T-helper 2 cell (primary cell): ENCODE results near the gene PPM1J.
"Not testable (repeated sequence)": the region's sequence is repeated elsewhere in the genome, so short reads cannot be mapped to it uniquely, and the experiment has no call there.

Source experiments
- DNase-seq, 5 experiments: peaks; one replicate each; pipeline versions ENCODE4 v3.0.0 to v3.0.0-alpha.2; 2012 to 2022

The PPM1J gene

GRCh38 chr1:112721966-112722524 lies 6.9 kb upstream of the PPM1J start:
- no peak for DNase-seq

GRCh38 chr1:112721294-112721693 lies 6.2 kb upstream of the PPM1J start:
- DNase-seq, result not testable (repeated sequence)

GRCh38 chr1:112720800-112721199 lies 5.7 kb upstream of the PPM1J start:
- DNase-seq, result no peak

DNA sequence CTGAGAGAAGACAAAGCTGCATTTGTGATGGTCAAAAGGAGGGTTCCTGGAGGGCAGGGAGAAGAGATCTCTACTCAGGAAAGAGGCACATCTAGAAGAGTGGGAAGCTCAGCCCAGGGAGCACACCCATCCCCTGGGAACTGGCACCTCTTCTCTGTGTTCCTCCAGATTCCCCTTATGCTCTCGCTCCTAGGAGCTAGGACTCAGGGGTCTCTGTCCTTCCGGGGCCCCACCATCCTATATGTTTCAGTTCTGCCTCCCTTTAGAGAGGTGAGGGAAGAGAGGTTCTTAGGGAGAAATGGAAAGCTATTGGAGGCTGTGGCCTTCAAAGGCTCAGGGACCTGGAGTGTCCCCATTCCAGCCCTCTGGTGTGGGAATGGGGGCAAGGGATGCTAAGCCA lies 4.6 kb upstream of the PPM1J start:
- no peak for DNase-seq

GRCh38 chr1:112718691-112719418 lies 3.7 kb upstream of the PPM1J start:
- peak; percentile 50 to 68 (median 57) for DNase-seq

DNA sequence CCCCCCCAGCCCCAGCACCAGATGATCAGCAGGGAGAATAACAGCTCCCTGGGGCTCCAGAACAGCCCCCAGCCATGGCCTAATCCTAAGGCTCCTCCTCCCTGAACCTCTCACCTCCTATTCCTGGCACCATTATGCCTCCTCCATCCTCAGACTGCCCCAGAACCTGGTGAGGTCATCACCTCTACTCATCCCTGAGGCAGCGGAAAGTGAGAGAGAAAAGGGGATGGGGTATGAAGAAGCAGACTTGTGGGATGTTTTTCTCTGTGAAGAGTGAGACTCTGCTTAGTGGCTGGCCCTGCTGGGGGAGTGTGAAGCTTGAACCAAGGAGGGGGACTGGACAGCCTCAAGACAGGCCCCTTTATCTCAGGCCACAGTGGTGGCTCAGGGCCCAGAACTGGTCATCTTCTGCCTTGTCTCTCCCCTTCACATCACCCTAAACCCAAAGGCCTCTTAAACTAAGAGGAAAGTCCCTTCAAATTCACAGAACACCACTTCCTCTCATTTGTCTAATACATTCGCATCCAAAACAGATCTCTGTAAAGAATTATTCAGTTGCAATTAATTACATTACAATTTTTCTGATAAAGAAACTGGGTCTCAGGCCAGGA lies 2.2 kb upstream of the PPM1J start:
- no peak for DNase-seq

GRCh38 chr1:112716133-112716720 lies 1.1 kb upstream of the PPM1J start:
- DNase-seq, result peak; percentile 48 to 72 (median 70)

- DNase-seq, result no peak
Measured at GRCh38 chr1:112714313-112715263, 544 bp downstream of the PPM1J start.

DNA sequence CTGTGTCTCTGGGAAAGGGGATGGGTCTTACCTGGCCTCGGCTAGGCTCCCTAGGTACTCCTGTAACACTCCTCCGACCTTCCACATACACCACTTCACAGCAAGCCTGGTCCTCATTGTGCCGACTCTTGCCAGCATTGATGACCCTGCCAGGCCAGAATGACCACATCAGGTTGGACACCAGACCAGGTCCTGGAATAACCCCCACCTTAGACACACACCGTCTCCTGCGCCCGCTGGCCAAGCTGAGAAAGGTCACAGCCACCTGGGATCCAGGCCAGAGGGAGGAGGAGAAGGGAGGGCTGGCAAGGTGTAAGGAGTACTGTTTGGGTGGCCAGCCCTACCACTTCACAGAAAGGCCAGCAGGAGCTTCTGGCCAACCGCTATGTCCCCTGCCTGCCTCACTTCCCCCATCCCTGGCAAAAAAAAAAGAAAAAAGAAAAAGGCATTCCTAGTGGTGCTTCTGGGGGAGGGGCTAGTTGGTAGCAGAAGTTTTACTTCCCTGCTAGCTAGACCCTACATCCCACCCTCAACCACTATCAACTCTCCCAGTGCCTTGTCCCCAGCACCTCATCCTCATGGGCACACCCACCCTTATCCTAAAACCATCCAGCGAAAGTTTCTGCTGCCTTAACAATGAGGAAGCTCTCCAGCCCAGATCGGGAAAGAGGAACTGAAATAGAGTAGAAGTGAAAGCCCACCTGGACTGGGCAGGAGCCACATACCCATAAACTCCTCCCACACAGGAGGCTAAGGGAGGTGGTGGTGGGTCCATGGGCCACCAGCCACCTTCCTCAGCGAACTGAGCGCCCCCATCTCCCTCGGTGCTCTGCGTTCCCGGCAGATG lies 1.4 kb downstream of the PPM1J start:
- DNase-seq, result no peak

DNA sequence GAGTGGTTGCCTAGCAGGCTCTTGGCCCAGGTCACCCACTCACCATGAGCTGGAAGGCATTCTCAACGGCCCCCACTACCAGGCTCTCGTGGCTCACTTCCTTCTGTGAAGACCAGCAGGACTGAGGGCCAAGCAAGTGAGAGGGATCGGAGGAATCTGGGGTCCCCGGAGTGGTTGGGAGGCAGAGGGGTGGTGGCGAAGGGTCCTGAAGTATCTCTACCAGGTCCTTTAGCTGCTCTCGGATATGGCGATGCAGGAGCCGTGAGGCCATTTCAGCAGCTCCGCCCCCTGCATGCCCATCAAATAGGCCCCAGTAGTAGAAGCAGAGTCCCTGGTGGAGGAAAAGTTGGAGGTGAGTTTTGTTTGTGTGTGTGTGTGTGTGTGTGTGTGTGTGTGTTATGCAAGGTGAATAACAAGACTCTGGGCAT lies 2.4 kb downstream of the PPM1J start:
- DNase-seq, result no peak

GRCh38 chr1:112712191-112712590 lies 2.9 kb downstream of the PPM1J start:
- DNase-seq, result no peak

DNA sequence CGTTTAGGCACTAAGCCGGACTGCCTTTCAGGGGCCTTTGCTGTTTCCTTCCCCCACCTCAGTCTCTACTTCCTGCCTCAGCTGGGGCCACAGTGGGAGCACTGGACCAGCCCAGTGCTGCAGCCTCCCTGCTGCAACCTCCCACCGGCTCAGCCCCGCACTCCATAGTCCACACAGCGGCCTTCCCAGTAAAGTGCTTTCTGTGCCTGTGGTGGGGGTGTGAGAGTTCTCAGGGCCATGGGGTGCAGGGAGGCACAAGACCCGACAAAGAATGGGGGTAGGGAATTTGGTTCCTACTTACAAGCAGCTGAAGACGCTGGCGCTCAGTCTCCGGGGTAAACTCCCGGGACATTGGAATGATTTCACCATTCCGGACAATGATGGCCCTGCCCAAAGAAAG lies 3.5 kb downstream of the PPM1J start:
- DNase-seq, result no peak

DNA sequence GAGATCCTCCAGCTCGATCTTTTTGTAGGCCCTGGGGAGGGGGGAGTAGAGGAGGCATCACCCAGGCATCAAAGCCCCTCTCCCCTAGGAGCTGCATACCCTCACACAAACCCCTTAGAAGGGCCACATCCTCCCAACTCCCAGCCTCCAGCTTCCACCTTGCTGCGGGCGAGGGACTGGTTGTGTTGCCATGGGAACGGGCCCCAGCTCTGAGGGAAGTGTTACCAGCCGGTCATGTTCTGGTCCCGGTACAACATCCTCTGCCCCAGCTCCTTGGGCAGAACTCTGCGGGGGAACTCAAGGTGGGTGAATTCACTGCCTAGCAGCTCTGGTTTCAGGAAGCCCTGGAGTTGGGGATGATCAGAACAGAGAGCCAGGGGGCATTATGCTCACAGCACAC lies 4.1 kb downstream of the PPM1J start:
- no peak for DNase-seq

DNA sequence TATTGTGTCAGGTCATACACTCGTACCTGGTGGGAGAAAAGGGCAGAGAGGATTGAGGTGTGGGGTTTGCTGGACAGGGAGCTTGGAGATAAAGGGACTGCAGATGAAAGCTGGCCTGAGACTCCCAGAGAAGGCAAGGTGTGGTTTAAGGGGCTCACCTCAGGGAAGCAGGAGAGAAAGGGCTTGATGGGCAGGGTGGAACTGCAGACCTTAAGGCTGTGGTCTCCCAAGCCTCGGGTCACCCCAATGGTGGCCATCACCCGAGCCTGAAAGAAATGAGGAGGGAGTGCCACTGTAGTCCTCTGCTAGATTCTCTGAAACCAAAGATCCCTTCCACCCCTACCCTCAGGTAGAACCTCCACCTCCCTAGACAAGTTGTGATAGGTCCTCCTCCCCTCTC lies 4.5 kb downstream of the PPM1J start:
- no peak for DNase-seq

DNA sequence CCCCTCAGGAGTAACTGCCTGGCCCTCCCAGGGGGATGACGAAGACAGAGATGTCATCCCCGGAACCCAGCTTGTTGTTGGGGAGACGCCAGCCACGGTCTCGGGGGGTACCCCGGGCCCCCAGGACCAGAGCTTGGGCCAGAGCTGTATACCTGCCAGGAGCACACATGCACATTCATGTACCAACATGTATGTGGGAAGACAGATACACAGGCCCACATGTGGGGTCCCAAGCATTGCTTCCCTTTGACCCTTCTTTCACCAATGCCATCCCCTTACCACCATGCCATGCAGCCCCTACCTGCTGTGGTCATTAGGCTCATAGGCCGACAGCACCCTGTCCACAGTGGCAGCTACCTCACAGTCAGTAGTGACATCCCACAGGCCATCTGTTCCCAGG lies 5.0 kb downstream of the PPM1J start:
- no peak for DNase-seq

DNA sequence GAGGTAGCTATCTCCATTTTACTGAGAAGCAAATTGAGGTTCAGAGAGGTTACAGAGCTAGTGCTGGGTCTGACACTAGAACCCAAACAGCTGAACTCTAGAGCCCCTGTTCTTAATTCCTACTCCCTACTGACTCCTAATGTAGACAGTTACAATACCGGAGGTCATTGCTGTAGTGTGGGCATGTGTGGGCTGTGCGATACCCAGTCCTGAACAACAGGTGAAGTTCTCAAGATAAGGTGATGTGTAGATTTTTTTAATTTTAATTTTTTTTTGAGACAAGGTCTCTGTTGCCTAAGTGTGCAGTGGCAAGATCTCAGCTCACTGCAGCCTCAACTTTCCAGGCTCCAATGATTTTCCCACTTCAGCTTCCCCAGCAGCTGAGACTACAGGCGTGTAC lies 6.6 kb downstream of the PPM1J start:
- no peak for DNase-seq

DNA sequence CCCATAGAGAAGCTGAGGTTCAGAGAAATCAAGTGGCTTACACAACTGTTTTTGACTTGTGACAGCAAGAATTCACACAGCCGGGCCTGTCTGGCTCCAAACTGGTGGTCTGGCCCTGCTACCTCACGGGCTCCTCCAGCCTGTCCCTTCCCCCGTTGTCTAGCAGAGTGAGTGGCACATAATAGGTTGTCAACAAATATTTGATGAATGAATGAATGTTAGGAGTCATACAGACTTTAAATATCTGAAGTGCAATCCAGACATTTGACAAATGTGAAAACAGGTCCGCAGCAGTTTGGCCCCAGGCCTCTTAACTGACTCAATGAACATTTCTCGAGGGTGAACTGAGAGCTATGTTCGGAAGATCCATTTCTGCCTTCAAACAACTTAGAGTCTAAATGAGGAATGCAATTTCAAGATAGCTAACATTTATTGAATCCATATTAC lies 7.1 kb downstream of the PPM1J start:
- no peak for DNase-seq

- DNase-seq, result peak in 4 of 5 experiments; percentile 42 to 67 (median 46)
Measured at GRCh38 chr1:112707221-112708001, 7.7 kb downstream of the PPM1J start.

DNA sequence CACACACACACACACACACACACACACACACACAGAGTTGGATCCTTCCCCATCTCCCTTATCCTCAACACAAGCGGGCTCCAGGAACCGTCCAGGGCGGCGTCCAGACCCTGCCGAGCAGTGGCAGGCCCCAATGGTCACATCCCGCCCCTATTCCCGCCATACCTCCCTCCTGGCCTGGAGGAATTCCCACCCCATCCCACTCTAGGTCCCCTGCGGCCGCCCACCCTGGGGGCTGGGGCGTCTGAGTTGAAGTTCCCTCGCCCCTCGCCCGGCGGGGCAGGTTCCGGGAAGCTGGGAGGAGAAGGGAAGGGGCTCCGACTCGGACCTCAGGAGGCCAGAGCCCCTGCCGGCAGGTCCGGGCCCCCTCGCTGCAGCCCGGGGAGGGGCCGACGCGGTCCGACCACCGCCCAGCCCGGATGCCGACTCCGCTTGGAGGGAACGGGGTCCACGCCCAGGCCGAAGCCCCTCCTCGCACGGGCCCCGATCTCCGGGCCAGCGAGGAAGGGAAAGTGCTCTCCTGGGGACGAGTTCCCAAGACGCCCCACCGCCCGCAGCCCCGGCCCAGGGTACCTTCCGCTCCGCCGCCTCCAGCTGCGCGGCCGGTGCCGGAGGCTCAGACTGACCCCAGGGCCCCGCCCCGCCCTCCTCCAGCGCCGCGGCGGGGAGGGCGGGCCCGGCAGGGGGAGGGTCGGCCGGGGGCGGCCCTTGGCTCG lies 8.5 kb downstream of the PPM1J start, which contains the start of gene RHOC:
TSS of gene RHOC (minus strand) at position 623 of the 716 bp plus-strand sequence. CDS start 3,328 bp downstream, outside the sequence.
- peak in 2 of 5 experiments; percentile 34 to 46 for DNase-seq
